HG02588 (cell line): ENCODE data around the gene SPAG7.

ENCODE experiments used
- ATAC-seq: cut with Tn5 transposase; IDR thresholded peaks from one replicate; pipeline ENCODE4 v1.9.1; 2021; ENCODE audit warnings: mild to moderate bottlenecking, moderate library complexity; ENCODE audit not compliant: unreplicated experiment

SPAG7 gene

GRCh38 chr17:4978726-4979125 lies 11.1 kb upstream of the SPAG7 start:
- ATAC-seq = no peak

GRCh38 chr17:4974115-4974670 lies 6.6 kb upstream of the SPAG7 start:
- no peak for ATAC-seq

- ATAC-seq = no peak
Observed at GRCh38 chr17:4973256-4974114, 5.9 kb upstream of the SPAG7 start.

GRCh38 chr17:4972752-4973151 lies 5.1 kb upstream of the SPAG7 start:
- ATAC-seq = no peak

GRCh38 chr17:4972322-4972721 lies 4.7 kb upstream of the SPAG7 start:
- ATAC-seq = no peak

- no peak for ATAC-seq
Observed at GRCh38 chr17:4971826-4972225, 4.2 kb upstream of the SPAG7 start.

- ATAC-seq = no peak
Observed at GRCh38 chr17:4970273-4970672, 2.7 kb upstream of the SPAG7 start.

- no peak for ATAC-seq
Observed at GRCh38 chr17:4969551-4970173, 2.0 kb upstream of the SPAG7 start.

- no peak for ATAC-seq
Observed at GRCh38 chr17:4969047-4969550, 1.5 kb upstream of the SPAG7 start.

- no peak for ATAC-seq
Observed at GRCh38 chr17:4968486-4969046, 949 bp upstream of the SPAG7 start.

GRCh38 chr17:4966844-4967538 lies 626 bp downstream of the SPAG7 start:
- peak; percentile 70 for ATAC-seq

GRCh38 chr17:4965311-4965986 lies 2.2 kb downstream of the SPAG7 start:
- no peak for ATAC-seq

- ATAC-seq = no peak
Observed at GRCh38 chr17:4960279-4960922, 7.2 kb downstream of the SPAG7 start.

- no peak for ATAC-seq
Observed at GRCh38 chr17:4959261-4959965, 8.2 kb downstream of the SPAG7 start.

GRCh38 chr17:4958102-4958501 lies 9.5 kb downstream of the SPAG7 start:
- ATAC-seq = no peak

GRCh38 chr17:4956493-4957061 lies 11.0 kb downstream of the SPAG7 start:
- no peak for ATAC-seq

GRCh38 chr17:4955091-4955490 lies 12.5 kb downstream of the SPAG7 start:
- no peak for ATAC-seq

- no peak for ATAC-seq
Observed at GRCh38 chr17:4953451-4953961, 14.1 kb downstream of the SPAG7 start.

- no peak for ATAC-seq
Observed at GRCh38 chr17:4951486-4951885, 16.1 kb downstream of the SPAG7 start.
